Left lung (tissue), 10 donors: ENCODE measurements around the gene ARPC5L. TPM values are rescaled to one million over a fixed set of nuclear protein-coding genes. Genes with fewer than 3 reads are reported as not detected.

Experiments
- ATAC-seq: fragments of 200-7000 bp; cut with Tn5 transposase; one replicate; pipeline ENCODE4 v1.9.1; 2020; ENCODE audit warnings: moderate library complexity
- DNase-seq, 4 donors: peaks; one replicate each; pipeline ENCODE4 v3.0.0-alpha.2; 2013 to 2020
- H3K27ac ChIP-seq, 2 donors: fragments of 200-600 bp; sonication (generic) in 1 of 2; one replicate each; pipeline versions ENCODE4 v1.5.0 to v1.8.0; 2020 to 2021
- H3K27me3 ChIP-seq, 2 donors: fragments of 200-600 bp; sonication (generic) in 1 of 2; one replicate each; pipeline versions ENCODE4 v1.5.0 to v1.8.0; 2020 to 2021
- H3K36me3 ChIP-seq, 2 donors: fragments of 200-600 bp; sonication (generic) in 1 of 2; one replicate each; pipeline versions ENCODE4 v1.5.0 to v1.8.0; 2020 to 2021
- H3K4me1 ChIP-seq, 2 donors: fragments of 200-600 bp; one replicate each; pipeline ENCODE4 v1.8.0; 2021
- H3K4me3 ChIP-seq, 2 donors: fragments of 200-600 bp; sonication (generic) in 1 of 2; one replicate each; pipeline versions ENCODE4 v1.5.0 to v1.8.0; 2020 to 2021; ENCODE audit warnings: mild to moderate bottlenecking in 1 of 2
- H3K9me3 ChIP-seq, 2 donors: fragments of 200-600 bp; sonication (generic) in 1 of 2; one replicate each; pipeline versions ENCODE4 v1.5.0 to v1.8.0; 2020 to 2021
- CTCF ChIP-seq, 2 donors: fragments of 200-600 bp; sonication (generic) in 1 of 2; IDR thresholded peaks; one replicate each; pipeline versions ENCODE4 v1.5.0 to v1.8.0; 2021; ENCODE audit warnings: antibody characterized with exemption in 2 of 2
- intact Hi-C, 2 donors: fragments of 100-400 bp; cut with DNase I; formaldehyde crosslinking; loops; one replicate each; pipeline versions ENCODE4 v1.11.2 to v1.14.2; 2022
- polyA plus RNA-seq, 6 donors: library from polyadenylated mRNA; unstranded; fragments of 120-200 nt; gene quantifications; one replicate each; pipeline ENCODE4 v1.2.1, GENCODE V29; 2013; ENCODE audit not compliant: insufficient read length in 6 of 6
- total RNA-seq, 2 donors: library from RNA; stranded (reverse); fragmentation: NEBNext Ultra II Directional; extraction: Animal tissue kit (Norgen Biotek cat#: 25700); gene quantifications; one replicate each; pipeline ENCODE4 v1.2.1, GENCODE V29; 2021
- donor health status: DM: no; HTN: yes; CAD: no.
- donor health status: DM: no; HTN: no; CAD: no.

ARPC5L gene
- total and polyA plus RNA-seq, 8 donors = 30.8 to 53.6 (median 36.5) TPM

- Histone ChIP-seq H3K9me3 (no peaks in the 10 kb centered on the region), H3K27me3 (no peaks in the 10 kb centered on the region), H3K4me3 (no peak overlapping the region), H3K36me3 (peaks cover 0 to 99% of the 10 kb centered on the region in 2 donors), H3K27ac (no peak overlapping the region), H3K4me1 (no peaks in the 10 kb centered on the region)
- no peak for DNase-seq
- no peak for ATAC-seq
- intact Hi-C loops = no loop called here
- TF ChIP-seq CTCF (IDR thresholded peaks at IDR 0.05) = no peak
These were observed 20.3 kb downstream of the ARPC5L start for GRCh38 chr9:124882231-124882630.

- DNase-seq = no peak
- Histone ChIP-seq H3K36me3 (peaks cover 0 to 99% of the 10 kb centered on the region in 2 donors), H3K27me3 (no peaks in the 10 kb centered on the region), H3K27ac (no peak overlapping the region), H3K4me3 (no peak overlapping the region), H3K9me3 (no peaks in the 10 kb centered on the region), H3K4me1 (no peaks in the 10 kb centered on the region)
- no peak for ATAC-seq
- TF ChIP-seq CTCF (IDR thresholded peaks at IDR 0.05) = no peak
- intact Hi-C loops = no loop called here
These were observed 22.4 kb downstream of the ARPC5L start for GRCh38 chr9:124884376-124884775.

- Histone ChIP-seq H3K9me3 (no peaks in the 10 kb centered on the region), H3K4me1 (no peaks in the 10 kb centered on the region), H3K4me3 (no peak overlapping the region), H3K27ac (no peak overlapping the region), H3K36me3 (peaks cover 0 to 99% of the 10 kb centered on the region in 2 donors), H3K27me3 (no peaks in the 10 kb centered on the region)
- no peak for DNase-seq
- intact Hi-C loops = no loop called here
- no peak for ATAC-seq
- no peak for TF ChIP-seq CTCF (IDR thresholded peaks at IDR 0.05)
These were observed 23.6 kb downstream of the ARPC5L start for GRCh38 chr9:124885551-124885950.

- Histone ChIP-seq H3K9me3 (no peaks in the 10 kb centered on the region), H3K27ac (no peak overlapping the region), H3K4me3 (no peak overlapping the region), H3K27me3 (no peaks in the 10 kb centered on the region), H3K36me3 (peaks cover 0 to 99% of the 10 kb centered on the region in 2 donors), H3K4me1 (no peaks in the 10 kb centered on the region)
- no peak for DNase-seq
- no peak for TF ChIP-seq CTCF (IDR thresholded peaks at IDR 0.05)
- intact Hi-C loops = no loop called here
- ATAC-seq = no peak
These were observed 24.5 kb downstream of the ARPC5L start for GRCh38 chr9:124886461-124886860.

- peaks cover 0 to 99% of the 10 kb centered on the region in 2 donors for H3K36me3 ChIP-seq
- intact Hi-C loops = no loop called here
- no peaks in the 10 kb centered on the region for H3K27me3 ChIP-seq
- no peaks in the 10 kb centered on the region for H3K4me1 ChIP-seq
- H3K4me3 ChIP-seq = no peak overlapping the region
- ATAC-seq = no peak
- no peak for DNase-seq
- TF ChIP-seq CTCF (IDR thresholded peaks at IDR 0.05) = no peak
- no peaks in the 10 kb centered on the region for H3K9me3 ChIP-seq
- no peak overlapping the region for H3K27ac ChIP-seq
These were observed 25.0 kb downstream of the ARPC5L start for GRCh38 chr9:124886866-124887492.
